B cell (primary cell): ENCODE results near the gene TBXAS1.

Experiments used
- CTCF ChIP-seq: fragments of 200-600 bp; IDR thresholded peaks from one replicate; pipeline ENCODE4 v1.8.0; 2022; ENCODE audit warnings: antibody characterized with exemption, mild to moderate bottlenecking
- EZH2 ChIP-seq: IDR thresholded peaks from 2 replicates; pipeline ENCODE4 v1.6.1; 2012; ENCODE audit warnings: borderline replicate concordance, low read depth, mild to moderate bottlenecking, moderate library complexity, low read length; ENCODE audit not compliant: insufficient read depth, poor library complexity, severe bottlenecking

- TF ChIP-seq CTCF (no peak), EZH2 (no peak)
Measured at GRCh38 chr7:140060243-140060630, 231.2 kb downstream of the TBXAS1 start.
